Measurements from ENCODE around the gene PHF3.

The PHF3 gene

DNA sequence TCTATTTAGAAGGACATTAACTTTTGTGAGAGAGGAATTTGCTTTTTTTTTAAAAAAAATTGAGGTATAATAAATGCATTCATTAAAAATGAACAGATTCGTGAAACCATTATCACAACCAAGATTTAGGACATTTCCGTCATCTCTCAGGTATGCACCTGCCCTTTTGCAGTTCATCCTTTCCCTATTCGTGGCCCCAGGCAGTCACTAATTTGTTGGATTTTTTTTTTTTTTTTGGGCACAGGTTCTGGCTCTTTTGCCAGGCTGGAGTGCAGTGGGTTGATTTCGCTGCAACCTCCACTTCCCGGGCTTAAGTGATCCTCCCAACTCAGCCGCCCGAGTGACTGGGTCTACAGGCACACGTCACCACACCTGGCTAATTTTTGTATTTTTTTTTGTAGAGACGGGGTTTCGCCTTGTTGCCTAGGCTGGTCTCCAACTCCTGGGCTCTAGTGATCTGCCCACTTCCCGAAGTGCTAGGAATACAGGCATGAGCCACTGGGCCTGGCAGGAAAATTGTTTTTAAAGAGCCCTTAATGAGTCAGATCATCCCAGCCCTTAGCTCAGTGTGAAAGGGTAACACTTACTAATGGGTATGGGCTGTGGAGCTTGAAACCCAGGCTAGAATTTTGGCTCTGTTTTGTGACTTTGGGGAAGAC is 9.2 kb downstream of the PHF3 start:
- H3K4me2 ChIP-seq (ENCODE audit: low read length): no peak overlapping the region
- peaks cover 6% of the 10 kb centered on the region for H4K20me1 ChIP-seq (ENCODE audit: insufficient read depth, low read length)
- H3K9me2 ChIP-seq (ENCODE audit: low read depth, low read length): no peaks in the 10 kb centered on the region

GRCh38 chr6:63649269-63649668 is 13.7 kb downstream of the PHF3 start:
- no peak overlapping the region for H3K9ac ChIP-seq (ENCODE audit: low read length)
- no peak overlapping the region for H3K4me2 ChIP-seq (ENCODE audit: low read length)

More for the DNA sequence above, 9.2 kb downstream of the PHF3 start:
- TF ChIP-seq CTCF (IDR thresholded peaks at IDR 0.05; ENCODE audit: low read length) (no peak), EZH2 (IDR thresholded peaks at IDR 0.05; ENCODE audit: borderline replicate concordance, low read length) (no peak)
- Histone ChIP-seq H3K79me2 (ENCODE audit: insufficient read depth, low read length) (peaks cover 100% of the 10 kb centered on the region), H3K4me1 (ENCODE audit: insufficient read depth, low read length, severe bottlenecking) (peaks cover 15% of the 10 kb centered on the region), H3K9me3 (ENCODE audit: low read length) (no peaks in the 10 kb centered on the region), H3K36me3 (ENCODE audit: insufficient read depth, low read length) (peaks cover 34% of the 10 kb centered on the region), H3K4me3 (ENCODE audit: low read depth, low read length, poor library complexity, severe bottlenecking) (no peak overlapping the region), H3K9ac (ENCODE audit: low read length) (no peak overlapping the region), H2AFZ (ENCODE audit: low read length) (no peak overlapping the region), H3F3A (ENCODE audit: insufficient read depth, low read length) (peaks cover 5% of the 10 kb centered on the region), H3K27me3 (ENCODE audit: insufficient read depth, low read length) (no peaks in the 10 kb centered on the region), H3K27ac (ENCODE audit: low read depth, low read length, poor library complexity, severe bottlenecking) (no peak overlapping the region)

GRCh38 chr6:63649847-63650265 is 14.3 kb downstream of the PHF3 start:
- H3K79me2 ChIP-seq (ENCODE audit: insufficient read depth, low read length): peaks cover 100% of the 10 kb centered on the region
- H3F3A ChIP-seq (ENCODE audit: insufficient read depth, low read length): peaks cover 7% of the 10 kb centered on the region
- H3K9me3 ChIP-seq (ENCODE audit: low read length): peaks cover 10% of the 10 kb centered on the region
- no peaks in the 10 kb centered on the region for H3K27me3 ChIP-seq (ENCODE audit: insufficient read depth, low read length)
- peaks cover 6% of the 10 kb centered on the region; the same call in 1 of the 2 replicates for H4K20me1 ChIP-seq (ENCODE audit: insufficient read depth, low read length)
- H3K36me3 ChIP-seq (ENCODE audit: insufficient read depth, low read length): peaks cover 61% of the 10 kb centered on the region
- H3K9me2 ChIP-seq (ENCODE audit: low read depth, low read length): no peaks in the 10 kb centered on the region
- H3K4me2 ChIP-seq (ENCODE audit: low read length): no peak overlapping the region
- H3K4me1 ChIP-seq (ENCODE audit: insufficient read depth, low read length, severe bottlenecking): no peaks in the 10 kb centered on the region
- H2AFZ ChIP-seq (ENCODE audit: low read length): no peak overlapping the region
- TF ChIP-seq CTCF (IDR thresholded peaks at IDR 0.05; ENCODE audit: low read length) (no peak), EZH2 (IDR thresholded peaks at IDR 0.05; ENCODE audit: borderline replicate concordance, low read length) (no peak)
- no peak overlapping the region for H3K4me3 ChIP-seq (ENCODE audit: low read depth, low read length, poor library complexity, severe bottlenecking)
- H3K9ac ChIP-seq (ENCODE audit: low read length): no peak overlapping the region
- no peak overlapping the region for H3K27ac ChIP-seq (ENCODE audit: low read depth, low read length, poor library complexity, severe bottlenecking)

More at GRCh38 chr6:63649269-63649668, 13.7 kb downstream of the PHF3 start:
- H3K9me3 ChIP-seq (ENCODE audit: low read length): peaks cover 10% of the 10 kb centered on the region
- H3F3A ChIP-seq (ENCODE audit: insufficient read depth, low read length): peaks cover 7% of the 10 kb centered on the region
- H3K36me3 ChIP-seq (ENCODE audit: insufficient read depth, low read length): peaks cover 61% of the 10 kb centered on the region
- H3K79me2 ChIP-seq (ENCODE audit: insufficient read depth, low read length): peaks cover 100% of the 10 kb centered on the region
- H4K20me1 ChIP-seq (ENCODE audit: insufficient read depth, low read length): peaks cover 3% of the 10 kb centered on the region; the same call in 1 of the 2 replicates
- H3K4me1 ChIP-seq (ENCODE audit: insufficient read depth, low read length, severe bottlenecking): no peaks in the 10 kb centered on the region
- H3K27me3 ChIP-seq (ENCODE audit: insufficient read depth, low read length): no peaks in the 10 kb centered on the region
- no peak overlapping the region for H3K4me3 ChIP-seq (ENCODE audit: low read depth, low read length, poor library complexity, severe bottlenecking)
- H3K9me2 ChIP-seq (ENCODE audit: low read depth, low read length): no peaks in the 10 kb centered on the region
- H2AFZ ChIP-seq (ENCODE audit: low read length): no peak overlapping the region
- TF ChIP-seq EZH2 (IDR thresholded peaks at IDR 0.05; ENCODE audit: borderline replicate concordance, low read length) (no peak), CTCF (IDR thresholded peaks at IDR 0.05; ENCODE audit: low read length) (no peak)
- H3K27ac ChIP-seq (ENCODE audit: low read depth, low read length, poor library complexity, severe bottlenecking): no peak overlapping the region
